Neural cell (in vitro differentiated cells): ENCODE data around the gene GNAQ. TPM values are rescaled to one million over a fixed set of nuclear protein-coding genes. Genes with fewer than 3 reads are reported as not detected.
"Not testable (repeated sequence)": the region's sequence is repeated elsewhere in the genome, so short reads cannot be mapped to it uniquely, and the experiment has no call there.

ENCODE experiments used
- H2AFZ ChIP-seq: fragments of 200-600, 300-800 bp; sonication (generic), shearing (Covaris generic); 2 replicates; pipeline ENCODE4 v1.6.0; 2014; ENCODE audit warnings: low read depth, mild to moderate bottlenecking, antibody characterized with exemption, low read length, moderate library complexity
- H3F3A ChIP-seq: fragments of 200-600 bp; shearing (Covaris generic); 2 replicates; pipeline ENCODE4 v1.6.1; 2016; ENCODE audit warnings: mild to moderate bottlenecking, moderate library complexity, mixed read lengths, antibody characterized with exemption, low read length; ENCODE audit not compliant: insufficient read depth, poor library complexity, severe bottlenecking
- H3K27ac ChIP-seq: fragments of 200-600, 300-800 bp; sonication (generic), shearing (Covaris generic); 2 replicates; pipeline ENCODE4 v1.5.1; 2014; ENCODE audit warnings: mild to moderate bottlenecking, low read length, moderate library complexity
- H3K27me3 ChIP-seq: fragments of 300-800, 200-600 bp; sonication (generic), shearing (Covaris generic); 2 replicates; pipeline ENCODE4 v1.6.0; 2014; ENCODE audit warnings: mild to moderate bottlenecking, low read depth, low read length, moderate library complexity; ENCODE audit not compliant: insufficient read depth
- H3K36me3 ChIP-seq: fragments of 300-800, 200-600 bp; sonication (generic), shearing (Covaris generic); 2 replicates; pipeline ENCODE4 v1.5.1; 2014; ENCODE audit warnings: mild to moderate bottlenecking, antibody characterized with exemption, low read length, moderate library complexity; ENCODE audit not compliant: insufficient read depth
- H3K4me2 ChIP-seq: fragments of 300-800, 200-600 bp; sonication (generic), shearing (Covaris generic); 2 replicates; pipeline ENCODE4 v1.6.0; 2014; ENCODE audit warnings: mild to moderate bottlenecking, low read length
- H3K4me3 ChIP-seq: fragments of 300-800, 200-600 bp; sonication (generic), shearing (Covaris generic); 2 replicates; pipeline ENCODE4 v1.5.1; 2014; ENCODE audit warnings: mild to moderate bottlenecking, low read length, moderate library complexity
- H3K79me2 ChIP-seq: fragments of 200-600 bp; shearing (Covaris generic); replicated peaks from 2 replicates; pipeline ENCODE4 v1.6.0; 2014; ENCODE audit warnings: mild to moderate bottlenecking, low read length, moderate library complexity; ENCODE audit not compliant: insufficient read depth
- H3K9ac ChIP-seq: fragments of 300-800, 200-600 bp; sonication (generic), shearing (Covaris generic); 2 replicates; pipeline ENCODE4 v1.6.1; 2016; ENCODE audit warnings: mild to moderate bottlenecking, low read length, mixed read lengths
- H3K9me2 ChIP-seq: fragments of 200-600 bp; shearing (Covaris generic); 2 replicates; pipeline ENCODE4 v1.6.1; 2016; ENCODE audit warnings: mild to moderate bottlenecking, low read length, mixed read lengths; ENCODE audit not compliant: insufficient read depth
- H3K9me3 ChIP-seq: fragments of 200-600, 300-800 bp; sonication (generic), shearing (Covaris generic); 2 replicates; pipeline ENCODE4 v1.6.1; 2016; ENCODE audit warnings: mild to moderate bottlenecking, mixed run types, low read length, moderate library complexity, mixed read lengths
- H4K20me1 ChIP-seq: fragments of 200-600 bp; shearing (Covaris generic); 2 replicates; pipeline ENCODE4 v1.6.1; 2016; ENCODE audit warnings: mild to moderate bottlenecking, mixed run types; ENCODE audit not compliant: insufficient read depth
- EP300 ChIP-seq: fragments of 450-650 bp; conservative IDR thresholded peaks from 2 replicates; pipeline ENCODE4 v1.6.1; 2014; ENCODE audit warnings: antibody characterized with exemption, mild to moderate bottlenecking, moderate library complexity; ENCODE audit not compliant: poor library complexity, severe bottlenecking
- EZH2 ChIP-seq: fragments of 200-600, 300-800 bp; shearing (Covaris generic), sonication (generic); IDR thresholded peaks from 2 replicates; pipeline ENCODE4 v1.6.1; 2014; ENCODE audit warnings: antibody characterized with exemption, low read length, borderline replicate concordance, mild to moderate bottlenecking; ENCODE audit not compliant: insufficient read depth, poor library complexity, severe bottlenecking
- MXI1 ChIP-seq: fragments of 450-650 bp; conservative IDR thresholded peaks from 2 replicates; pipeline ENCODE4 v1.6.1; 2014; ENCODE audit warnings: antibody characterized with exemption, mild to moderate bottlenecking; ENCODE audit not compliant: poor library complexity, severe bottlenecking
- POLR2AphosphoS5 ChIP-seq: IDR thresholded peaks from 2 replicates; pipeline ENCODE4 v1.6.1; 2012
- RAD21 ChIP-seq: fragments of 450-650 bp; conservative IDR thresholded peaks from 2 replicates; pipeline ENCODE4 v1.6.1; 2014; ENCODE audit warnings: antibody characterized with exemption, mild to moderate bottlenecking, moderate library complexity
- SMC3 ChIP-seq: fragments of 450-650 bp; conservative IDR thresholded peaks from 2 replicates; pipeline ENCODE4 v1.6.1; 2014; ENCODE audit warnings: antibody characterized with exemption, mild to moderate bottlenecking, moderate library complexity; ENCODE audit not compliant: poor library complexity
- TAF1 ChIP-seq: IDR thresholded peaks from 2 replicates; pipeline ENCODE4 v1.6.1; 2012; ENCODE audit warnings: low read depth
- polyA plus RNA-seq: library from polyadenylated mRNA; depleted of rRNA; stranded (reverse); fragments of >200 nt; gene quantifications from 2 replicates; pipeline ENCODE4 v1.2.3, GENCODE V29; 2014
- TF ChIP-seq, protein P1 (sequence below): IDR thresholded peaks from 2 replicates; pipeline ENCODE4 v1.6.1; 2012; ENCODE audit warnings: borderline replicate concordance

The GNAQ gene
- polyA plus RNA-seq, 1 donor from 2014 or later = 86.7 TPM

- no peak overlapping the region for H2AFZ ChIP-seq
- H3K9me3 ChIP-seq = no peaks in the 10 kb centered on the region
- TF ChIP-seq MXI1 (no peak), TAF1 (no peak), RAD21 (no peak), EP300 (no peak), POLR2AphosphoS5 (no peak), SMC3 (no peak), EZH2 (no peak)
- TF ChIP-seq, protein P1, sequence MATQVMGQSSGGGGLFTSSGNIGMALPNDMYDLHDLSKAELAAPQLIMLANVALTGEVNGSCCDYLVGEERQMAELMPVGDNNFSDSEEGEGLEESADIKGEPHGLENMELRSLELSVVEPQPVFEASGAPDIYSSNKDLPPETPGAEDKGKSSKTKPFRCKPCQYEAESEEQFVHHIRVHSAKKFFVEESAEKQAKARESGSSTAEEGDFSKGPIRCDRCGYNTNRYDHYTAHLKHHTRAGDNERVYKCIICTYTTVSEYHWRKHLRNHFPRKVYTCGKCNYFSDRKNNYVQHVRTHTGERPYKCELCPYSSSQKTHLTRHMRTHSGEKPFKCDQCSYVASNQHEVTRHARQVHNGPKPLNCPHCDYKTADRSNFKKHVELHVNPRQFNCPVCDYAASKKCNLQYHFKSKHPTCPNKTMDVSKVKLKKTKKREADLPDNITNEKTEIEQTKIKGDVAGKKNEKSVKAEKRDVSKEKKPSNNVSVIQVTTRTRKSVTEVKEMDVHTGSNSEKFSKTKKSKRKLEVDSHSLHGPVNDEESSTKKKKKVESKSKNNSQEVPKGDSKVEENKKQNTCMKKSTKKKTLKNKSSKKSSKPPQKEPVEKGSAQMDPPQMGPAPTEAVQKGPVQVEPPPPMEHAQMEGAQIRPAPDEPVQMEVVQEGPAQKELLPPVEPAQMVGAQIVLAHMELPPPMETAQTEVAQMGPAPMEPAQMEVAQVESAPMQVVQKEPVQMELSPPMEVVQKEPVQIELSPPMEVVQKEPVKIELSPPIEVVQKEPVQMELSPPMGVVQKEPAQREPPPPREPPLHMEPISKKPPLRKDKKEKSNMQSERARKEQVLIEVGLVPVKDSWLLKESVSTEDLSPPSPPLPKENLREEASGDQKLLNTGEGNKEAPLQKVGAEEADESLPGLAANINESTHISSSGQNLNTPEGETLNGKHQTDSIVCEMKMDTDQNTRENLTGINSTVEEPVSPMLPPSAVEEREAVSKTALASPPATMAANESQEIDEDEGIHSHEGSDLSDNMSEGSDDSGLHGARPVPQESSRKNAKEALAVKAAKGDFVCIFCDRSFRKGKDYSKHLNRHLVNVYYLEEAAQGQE = no peak
- no peak overlapping the region for H3K9ac ChIP-seq
- H3F3A ChIP-seq = no peaks in the 10 kb centered on the region
- no peak overlapping the region for H3K4me2 ChIP-seq
- H3K27ac ChIP-seq = no peak overlapping the region
- H3K79me2 ChIP-seq = no peaks in the 10 kb centered on the region
- H3K27me3 ChIP-seq = no peaks in the 10 kb centered on the region
- H3K4me3 ChIP-seq = no peak overlapping the region
- H3K9me2 ChIP-seq = no peaks in the 10 kb centered on the region
- H4K20me1 ChIP-seq = no peaks in the 10 kb centered on the region
- H3K36me3 ChIP-seq = no peaks in the 10 kb centered on the region
Observed at GRCh38 chr9:77719321-77719720, 312.3 kb downstream of the GNAQ start.

GRCh38 chr9:77718298-77718640, 313.3 kb downstream of the GNAQ start:
- not testable (repeated sequence) for H3K9ac ChIP-seq, H3K4me2 ChIP-seq, H3F3A ChIP-seq, H3K27me3 ChIP-seq, H3K36me3 ChIP-seq, H4K20me1 ChIP-seq, H3K9me3 ChIP-seq, H3K4me3 ChIP-seq, H2AFZ ChIP-seq, H3K27ac ChIP-seq, H3K79me2 ChIP-seq, H3K9me2 ChIP-seq

GRCh38 chr9:77717608-77718297, 313.9 kb downstream of the GNAQ start:
- H3K4me3 ChIP-seq, H3K4me2 ChIP-seq, H3K36me3 ChIP-seq: not testable (repeated sequence)

More at GRCh38 chr9:77717608-77718297, 313.9 kb downstream of the GNAQ start:
- H3K27me3 ChIP-seq, H4K20me1 ChIP-seq, H3K9ac ChIP-seq, H2AFZ ChIP-seq, H3K9me3 ChIP-seq, H3K27ac ChIP-seq, H3K79me2 ChIP-seq, H3K9me2 ChIP-seq, H3F3A ChIP-seq: not testable (repeated sequence)
